ENCODE data around the gene ARL4C.

The ARL4C gene

DNA sequence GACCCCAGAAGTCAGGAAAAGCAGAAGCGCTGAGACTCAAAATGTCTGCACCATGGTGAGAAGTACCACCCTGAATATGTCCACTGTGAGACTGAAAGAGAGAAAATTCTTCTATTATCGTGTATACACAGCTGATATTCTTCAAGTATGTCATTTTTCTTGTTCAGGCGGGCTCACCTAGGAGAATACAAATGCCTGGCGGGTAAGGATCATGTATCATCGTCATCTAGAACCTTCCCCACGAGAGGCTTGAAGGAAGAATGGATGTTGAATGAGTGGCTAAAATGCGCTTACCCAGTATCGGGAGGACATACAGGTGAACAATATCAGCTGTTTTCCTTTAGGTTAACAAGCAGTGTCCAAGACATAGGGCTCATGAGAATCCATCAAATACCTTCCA, 21.1 kb upstream of the ARL4C start:
- Histone ChIP-seq H3K27ac (no peak overlapping the region), H3K4me3 (no peak overlapping the region)
- no peak for TF ChIP-seq CTCF (IDR thresholded peaks at IDR 0.05)
- DNase-seq (ENCODE audit: low spot score) = no peak

DNA sequence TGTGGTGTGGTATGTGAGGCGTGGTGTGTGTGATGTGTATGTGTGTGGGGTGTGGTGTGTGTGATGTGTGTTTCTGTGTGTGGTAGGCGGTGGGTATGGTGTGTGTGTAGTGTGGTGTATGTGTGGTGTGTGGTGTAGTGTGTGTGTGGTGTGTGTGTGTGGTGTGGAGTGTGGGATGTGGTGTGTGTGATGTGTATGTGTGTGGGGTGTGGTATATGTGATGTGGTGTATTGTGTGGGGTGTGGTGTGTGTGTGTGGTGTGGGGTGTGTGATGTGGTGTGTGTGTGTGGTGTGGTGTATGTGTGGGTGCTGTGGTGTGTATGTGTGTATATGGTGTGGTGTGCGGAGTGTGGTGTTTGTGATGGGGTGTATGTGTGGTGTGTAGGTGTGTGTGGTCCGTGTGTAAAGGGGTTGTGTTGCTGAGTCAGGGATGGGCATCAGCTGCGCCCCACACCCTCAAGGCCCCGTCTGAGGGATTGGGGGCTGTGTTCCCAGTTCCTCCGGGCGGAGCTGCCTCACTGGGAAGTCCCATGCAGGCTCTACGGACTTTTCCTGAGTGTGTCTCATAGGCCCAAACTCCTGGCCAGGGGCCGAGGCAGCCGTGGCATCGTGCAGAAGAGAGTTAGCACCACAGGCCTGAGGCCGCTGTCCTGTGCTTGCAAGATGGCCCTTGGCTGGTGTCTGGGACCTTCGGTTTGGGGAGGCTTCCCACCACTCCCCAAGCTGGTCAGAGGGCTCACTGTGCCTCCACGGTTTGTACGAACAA, 18.2 kb upstream of the ARL4C start:
- no peak for TF ChIP-seq CTCF (IDR thresholded peaks at IDR 0.05)
- no peak overlapping the region for H3K4me3 ChIP-seq
- no peak overlapping the region for H3K27ac ChIP-seq
- DNase-seq (ENCODE audit: low spot score) = no peak

DNA sequence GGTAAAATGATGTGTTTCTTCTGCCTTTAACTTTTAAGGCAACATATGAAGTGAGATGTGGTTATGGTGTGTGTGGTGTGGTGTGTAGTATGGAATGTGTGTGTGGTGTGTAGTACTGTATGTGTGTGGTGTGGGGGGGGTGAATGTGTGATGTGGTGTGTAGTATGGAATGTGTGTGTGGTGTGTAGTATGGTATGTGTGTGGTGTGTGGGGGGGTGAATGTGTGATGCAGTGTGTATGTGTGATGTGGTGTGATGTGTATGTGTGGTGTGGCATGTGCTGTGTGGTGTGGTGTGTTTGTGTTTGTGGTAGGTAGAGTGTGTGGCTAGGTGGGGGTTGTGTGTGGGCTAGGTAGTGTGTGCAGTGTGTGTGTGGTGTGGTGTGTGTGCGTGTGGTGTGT, 17.2 kb upstream of the ARL4C start:
- H3K4me3 ChIP-seq = no peak overlapping the region
- TF ChIP-seq CTCF (IDR thresholded peaks at IDR 0.05) = no peak
- H3K27ac ChIP-seq = no peak overlapping the region
- DNase-seq (ENCODE audit: low spot score) = no peak

DNA sequence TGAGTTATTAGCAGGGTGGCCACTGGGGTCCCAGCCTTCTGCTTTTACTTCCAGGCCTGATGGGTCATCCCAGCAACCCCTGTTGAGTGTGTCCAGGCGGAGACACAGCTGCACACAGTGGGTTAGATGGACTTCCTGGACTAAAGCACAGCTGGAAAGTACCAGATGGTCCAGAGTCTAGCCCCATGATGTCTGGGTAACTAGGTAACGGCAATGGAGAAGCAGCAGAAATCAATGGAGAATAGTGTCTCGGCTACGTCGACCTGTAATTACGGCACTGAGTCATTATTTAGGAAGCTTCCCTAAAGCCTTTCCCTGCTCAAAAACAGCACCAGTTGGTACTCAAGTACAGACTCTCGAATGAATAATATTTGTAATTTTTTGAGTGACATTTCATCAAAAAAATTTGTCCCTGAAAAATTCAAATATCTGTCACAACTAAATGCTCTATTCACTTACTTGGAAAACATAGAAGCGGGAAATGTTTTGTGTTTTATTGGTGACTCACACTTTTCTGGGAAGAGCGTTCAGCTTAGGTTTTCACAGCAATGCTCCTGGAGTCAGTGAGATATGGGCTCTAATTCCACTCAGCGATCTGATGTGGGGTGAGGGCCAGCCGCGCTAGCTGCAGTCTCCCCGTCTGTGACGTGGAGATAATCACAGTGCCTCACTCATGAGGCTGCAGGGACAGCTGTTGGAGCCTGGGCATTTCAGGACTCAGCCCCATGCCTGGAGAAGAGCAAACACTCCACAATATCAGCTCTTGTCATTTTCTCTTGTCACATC, 16.2 kb upstream of the ARL4C start:
- DNase-seq (ENCODE audit: low spot score) = no peak
- Histone ChIP-seq H3K4me3 (no peak overlapping the region), H3K27ac (no peak overlapping the region)
- no peak for TF ChIP-seq CTCF (IDR thresholded peaks at IDR 0.05)

GRCh38 chr2:234502919-234503285, 6.0 kb upstream of the ARL4C start:
- TF ChIP-seq CTCF (IDR thresholded peaks at IDR 0.05) = no peak
- no peak overlapping the region for H3K4me3 ChIP-seq
- DNase-seq (ENCODE audit: low spot score) = no peak
- H3K27ac ChIP-seq = no peak overlapping the region

DNA sequence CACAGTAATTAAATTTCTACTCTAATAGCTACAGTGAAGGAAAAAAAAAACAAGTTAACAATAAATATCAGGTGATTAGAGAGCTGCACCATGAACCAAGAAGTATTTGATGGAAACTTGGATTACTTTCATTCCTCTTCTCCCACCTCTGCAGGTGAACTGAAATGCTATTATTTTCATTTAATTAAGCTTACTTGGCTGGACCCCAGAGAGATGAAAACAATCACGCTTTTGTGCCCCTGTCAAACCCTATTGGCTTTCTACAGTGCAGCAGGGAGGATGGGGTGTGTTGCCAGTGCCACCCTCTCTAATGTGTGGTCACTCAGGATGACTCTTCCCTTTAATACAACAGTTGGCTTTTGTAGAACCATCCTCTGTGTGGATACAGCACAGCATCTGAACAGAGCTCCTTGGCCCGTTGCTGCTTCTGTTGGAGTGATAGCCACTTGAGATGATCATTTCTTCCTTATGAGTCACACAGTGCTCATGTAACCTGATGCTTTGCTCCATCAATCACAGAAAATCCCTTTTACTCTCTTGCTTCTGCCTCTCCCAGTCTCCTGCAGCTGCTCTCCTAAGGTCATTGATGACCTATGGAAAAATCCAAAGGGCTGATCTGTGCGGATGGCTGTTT, 5.5 kb upstream of the ARL4C start:
- Histone ChIP-seq H3K27ac (no peak overlapping the region), H3K4me3 (no peak overlapping the region)
- no peak for TF ChIP-seq CTCF (IDR thresholded peaks at IDR 0.05)
- DNase-seq (ENCODE audit: low spot score) = no peak

All from coronary artery (tissue), 2 donors.